Esophagus squamous epithelium (tissue), 4 donors: ENCODE measurements around the gene MYO9A.

Experiments used
- POLR2A ChIP-seq, 4 donors: fragments of 450-650 bp; IDR thresholded peaks; one replicate each; pipeline ENCODE4 v1.6.1; 2017; ENCODE audit warnings: antibody characterized with exemption in 4 of 4, mild to moderate bottlenecking in 4 of 4, moderate library complexity in 3 of 4
- TF ChIP-seq, protein P1 (sequence below), 6 experiments: fragments of 450-650 bp in 4 of 6; fragments of 200-600 bp in 2 of 6; sonication (generic) in 2 of 6; IDR thresholded peaks; one replicate each; pipeline ENCODE4 v1.5.1; 2016 to 2019; ENCODE audit warnings: antibody characterized with exemption in 6 of 6, mild to moderate bottlenecking in 4 of 6, moderate library complexity in 4 of 6

DNA sequence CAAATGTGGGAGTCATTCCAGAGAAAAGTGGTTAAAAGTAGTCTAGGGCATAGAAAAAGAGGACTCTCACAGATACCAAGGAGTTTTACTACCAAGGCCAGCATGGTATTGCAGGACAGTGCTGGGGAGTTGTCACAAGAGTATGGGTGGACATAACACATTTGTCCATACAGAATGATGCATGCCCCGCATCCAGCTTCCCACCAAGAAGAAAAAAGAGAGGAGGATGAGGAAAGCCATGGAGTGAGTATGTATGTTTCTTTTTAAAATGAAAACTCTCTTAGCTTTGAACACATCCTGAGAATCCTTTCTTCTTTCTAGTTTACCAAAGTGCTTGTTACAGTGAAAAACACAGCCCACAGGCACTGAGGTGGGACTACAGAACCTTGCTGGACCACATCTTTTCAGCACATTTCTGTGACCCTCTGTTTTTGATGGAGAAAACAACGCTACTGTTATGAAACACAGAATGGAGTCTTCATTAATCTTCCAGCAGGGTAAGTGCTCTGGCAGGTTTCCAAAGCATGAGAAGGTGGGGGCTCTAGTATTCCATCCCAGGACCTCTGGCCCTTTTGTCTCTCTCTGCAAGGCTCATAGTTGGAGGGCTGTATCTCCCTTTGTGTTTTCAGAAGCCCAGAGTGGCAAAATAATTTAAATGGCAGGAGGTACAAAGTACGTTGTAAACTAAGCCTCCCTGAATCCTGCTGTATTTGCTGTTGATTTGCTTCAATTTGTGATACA, 294.9 kb downstream of the MYO9A start:
- TF ChIP-seq, protein P1, sequence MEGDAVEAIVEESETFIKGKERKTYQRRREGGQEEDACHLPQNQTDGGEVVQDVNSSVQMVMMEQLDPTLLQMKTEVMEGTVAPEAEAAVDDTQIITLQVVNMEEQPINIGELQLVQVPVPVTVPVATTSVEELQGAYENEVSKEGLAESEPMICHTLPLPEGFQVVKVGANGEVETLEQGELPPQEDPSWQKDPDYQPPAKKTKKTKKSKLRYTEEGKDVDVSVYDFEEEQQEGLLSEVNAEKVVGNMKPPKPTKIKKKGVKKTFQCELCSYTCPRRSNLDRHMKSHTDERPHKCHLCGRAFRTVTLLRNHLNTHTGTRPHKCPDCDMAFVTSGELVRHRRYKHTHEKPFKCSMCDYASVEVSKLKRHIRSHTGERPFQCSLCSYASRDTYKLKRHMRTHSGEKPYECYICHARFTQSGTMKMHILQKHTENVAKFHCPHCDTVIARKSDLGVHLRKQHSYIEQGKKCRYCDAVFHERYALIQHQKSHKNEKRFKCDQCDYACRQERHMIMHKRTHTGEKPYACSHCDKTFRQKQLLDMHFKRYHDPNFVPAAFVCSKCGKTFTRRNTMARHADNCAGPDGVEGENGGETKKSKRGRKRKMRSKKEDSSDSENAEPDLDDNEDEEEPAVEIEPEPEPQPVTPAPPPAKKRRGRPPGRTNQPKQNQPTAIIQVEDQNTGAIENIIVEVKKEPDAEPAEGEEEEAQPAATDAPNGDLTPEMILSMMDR (IDR thresholded peaks at IDR 0.05): no peak
- TF ChIP-seq POLR2A (IDR thresholded peaks at IDR 0.05): no peak
